Nephron (organoid): ENCODE results near the gene NXN.

ENCODE experiments used
- H3K27ac Mint-ChIP-seq, 3 experiments: 2 replicates each; pipeline ENCODE4 v1.8.0; 2020; ENCODE audit warnings: mixed read lengths in 3 of 3, mild to moderate bottlenecking in 2 of 3, moderate library complexity in 1 of 3
- H3K27me3 Mint-ChIP-seq: 2 replicates; pipeline ENCODE4 v1.8.0; 2021; ENCODE audit warnings: low read depth, mild to moderate bottlenecking, moderate library complexity, mixed read lengths
- H3K36me3 Mint-ChIP-seq: 2 replicates; pipeline ENCODE4 v1.8.0; 2020; ENCODE audit warnings: low read depth, mixed read lengths
- H3K4me1 Mint-ChIP-seq: 2 replicates; pipeline ENCODE4 v1.8.0; 2020; ENCODE audit warnings: mixed read lengths
- H3K4me3 Mint-ChIP-seq, 3 experiments: 2 replicates each; pipeline ENCODE4 v1.8.0; 2020; ENCODE audit warnings: mild to moderate bottlenecking in 3 of 3, mixed read lengths in 3 of 3, moderate library complexity in 2 of 3
- H3K9me3 Mint-ChIP-seq: 2 replicates; pipeline ENCODE4 v1.8.0; 2020; ENCODE audit warnings: mixed read lengths
- CTCF ChIP-seq, 3 experiments: fragments of 200-600 bp; sonication (generic); IDR thresholded peaks; one replicate each; pipeline ENCODE4 v1.5.0; 2021; ENCODE audit warnings: antibody characterized with exemption in 3 of 3; ENCODE audit not compliant: unreplicated experiment in 3 of 3

The NXN gene

GRCh38 chr17:802901-803881, 176.4 kb downstream of the NXN start:
- Mint-ChIP-seq H3K9me3 (no peaks in the 10 kb centered on the region), H3K27ac (no peak overlapping the region), H3K36me3 (peaks cover 18% of the 10 kb centered on the region), H3K4me3 (no peak overlapping the region), H3K27me3 (peaks cover 3% of the 10 kb centered on the region), H3K4me1 (peaks cover 10% of the 10 kb centered on the region)
- no peak for TF ChIP-seq CTCF (IDR thresholded peaks at IDR 0.05; ENCODE audit: unreplicated experiment in 3 of 3)

- H3K9me3 Mint-ChIP-seq: no peaks in the 10 kb centered on the region
- H3K36me3 Mint-ChIP-seq: peaks cover 18% of the 10 kb centered on the region
- H3K4me1 Mint-ChIP-seq: peaks cover 10% of the 10 kb centered on the region
- H3K27me3 Mint-ChIP-seq: peaks cover 3% of the 10 kb centered on the region
- H3K27ac Mint-ChIP-seq: no peak overlapping the region
- no peak overlapping the region for H3K4me3 Mint-ChIP-seq
- TF ChIP-seq CTCF (IDR thresholded peaks at IDR 0.05; ENCODE audit: unreplicated experiment in 3 of 3): no peak
These were observed 177.1 kb downstream of the NXN start for GRCh38 chr17:802481-802880.

GRCh38 chr17:801660-802059, 177.9 kb downstream of the NXN start:
- Mint-ChIP-seq H3K9me3 (no peaks in the 10 kb centered on the region), H3K4me1 (peaks cover 13% of the 10 kb centered on the region), H3K27ac (no peak overlapping the region), H3K27me3 (peaks cover 3% of the 10 kb centered on the region), H3K4me3 (no peak overlapping the region), H3K36me3 (peaks cover 20% of the 10 kb centered on the region)
- TF ChIP-seq CTCF (IDR thresholded peaks at IDR 0.05; ENCODE audit: unreplicated experiment in 3 of 3): no peak

- Mint-ChIP-seq H3K9me3 (no peaks in the 10 kb centered on the region), H3K27ac (no peak overlapping the region), H3K27me3 (peaks cover 3% of the 10 kb centered on the region), H3K36me3 (peaks cover 21% of the 10 kb centered on the region), H3K4me3 (no peak overlapping the region), H3K4me1 (peaks cover 13% of the 10 kb centered on the region)
- TF ChIP-seq CTCF (IDR thresholded peaks at IDR 0.05; ENCODE audit: unreplicated experiment in 3 of 3): no peak
These were observed 178.9 kb downstream of the NXN start for GRCh38 chr17:800446-801242.

GRCh38 chr17:799261-799660, 180.3 kb downstream of the NXN start:
- Mint-ChIP-seq H3K36me3 (peaks cover 24% of the 10 kb centered on the region), H3K27me3 (peaks cover 3% of the 10 kb centered on the region), H3K27ac (no peak overlapping the region), H3K9me3 (no peaks in the 10 kb centered on the region), H3K4me1 (peaks cover 22% of the 10 kb centered on the region), H3K4me3 (no peak overlapping the region)
- TF ChIP-seq CTCF (IDR thresholded peaks at IDR 0.05; ENCODE audit: unreplicated experiment in 3 of 3): no peak
